ENCODE data around the gene BLTP1.

- TF ChIP-seq EP300 (IDR thresholded peaks at IDR 0.05; ENCODE audit: borderline replicate concordance) (no peak), RAD21 (IDR thresholded peaks at IDR 0.05; ENCODE audit: low read depth) (no peak), CREB1 (IDR thresholded peaks at IDR 0.05; ENCODE audit: low read depth) (no peak), TAF1 (IDR thresholded peaks at IDR 0.05; ENCODE audit: low read depth) (no peak), FOXM1 (IDR thresholded peaks at IDR 0.05; ENCODE audit: borderline replicate concordance, low read depth) (no peak), EGR1 (IDR thresholded peaks at IDR 0.05) (no peak), USF1 (IDR thresholded peaks at IDR 0.05) (no peak), ZBTB7A (IDR thresholded peaks at IDR 0.05; ENCODE audit: low read depth) (no peak), TEAD4 (IDR thresholded peaks at IDR 0.05) (no peak), YY1 (IDR thresholded peaks at IDR 0.05; ENCODE audit: low read depth) (no peak), REST (IDR thresholded peaks at IDR 0.05; ENCODE audit: low read depth) (no peak), CEBPB (IDR thresholded peaks at IDR 0.05) (no peak)
- TF ChIP-seq, protein P1, sequence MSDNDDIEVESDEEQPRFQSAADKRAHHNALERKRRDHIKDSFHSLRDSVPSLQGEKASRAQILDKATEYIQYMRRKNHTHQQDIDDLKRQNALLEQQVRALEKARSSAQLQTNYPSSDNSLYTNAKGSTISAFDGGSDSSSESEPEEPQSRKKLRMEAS (IDR thresholded peaks at IDR 0.05): no peak
Measured at GRCh38 chr4:122132891-122133290, 19.2 kb upstream of the BLTP1 start.

All from Ishikawa (cell line).